Dedifferentiated amniotic fluid mesenchymal stem cell (primary cell): ENCODE data around the gene POU6F1.

ENCODE experiments used
- DNase-seq: peaks from one replicate; pipeline ENCODE4 v3.0.0-alpha.2; 2016; ENCODE audit errors: extremely low spot score

Gene POU6F1

GRCh38 chr12:51162217-51162616 is 55.6 kb downstream of the POU6F1 start:
- no peak for DNase-seq

GRCh38 chr12:51160814-51161459 is 56.9 kb downstream of the POU6F1 start:
- no peak for DNase-seq

GRCh38 chr12:51156245-51156765 is 61.6 kb downstream of the POU6F1 start:
- no peak for DNase-seq

- no peak for DNase-seq
Observed at GRCh38 chr12:51152953-51153352, 64.9 kb downstream of the POU6F1 start.

DNA sequence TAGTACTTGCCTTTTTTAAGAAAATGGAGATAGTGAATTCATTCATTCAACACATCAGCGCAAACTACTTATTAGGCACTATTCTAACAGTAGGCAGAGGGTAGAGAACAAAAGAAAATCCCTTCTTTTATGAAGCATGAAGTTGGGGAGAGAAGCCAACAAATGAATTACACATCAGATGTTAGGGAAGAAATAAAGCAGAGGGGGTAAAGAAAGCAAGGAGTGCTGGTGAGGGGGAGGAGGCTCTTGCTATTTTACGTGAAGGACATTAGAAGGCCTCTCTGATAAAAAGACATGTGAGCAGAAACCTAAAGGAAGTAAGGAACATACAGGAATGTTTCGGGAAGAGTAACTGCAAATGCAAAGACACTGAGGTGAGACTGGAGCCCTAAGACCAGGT is 67.1 kb downstream of the POU6F1 start:
- no peak for DNase-seq

- DNase-seq, result no peak
Observed at GRCh38 chr12:51147309-51147708, 70.6 kb downstream of the POU6F1 start.

DNA sequence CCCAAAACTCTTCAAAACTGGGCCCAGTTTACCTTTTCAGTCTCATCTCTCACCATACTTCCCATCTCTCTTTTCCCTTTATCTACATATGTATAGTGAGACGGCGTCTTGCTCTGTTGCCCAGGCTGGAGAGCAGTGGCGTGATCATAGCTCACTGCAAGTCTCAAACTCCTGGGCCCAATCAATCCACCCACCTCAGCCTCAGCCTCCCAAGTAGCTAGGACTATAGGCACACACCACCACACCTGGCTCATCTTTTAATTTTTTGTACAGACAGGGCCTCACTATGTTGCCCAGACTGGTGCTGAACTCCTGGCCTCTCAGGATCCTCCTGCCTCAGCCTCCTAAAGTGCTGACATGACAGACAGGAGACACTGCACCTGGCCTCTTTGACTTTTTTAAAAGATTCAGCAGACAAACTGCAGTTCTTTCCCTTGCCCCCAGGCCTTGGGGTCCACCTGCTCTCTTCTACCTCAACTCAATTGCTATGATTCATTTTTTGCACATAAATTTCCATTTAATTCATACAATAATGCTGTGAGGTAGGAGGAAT is 78.5 kb downstream of the POU6F1 start:
- DNase-seq, result no peak
